CD4-positive, alpha-beta T cell treated with Interleukin-4 for 1 hour (primary cell): ENCODE results near the gene HHAT.

Experiments used
- DNase-seq, 2 donors: peaks; one replicate each; pipeline ENCODE4 v3.0.0-alpha.2; 2020 to 2022

HHAT gene

DNA sequence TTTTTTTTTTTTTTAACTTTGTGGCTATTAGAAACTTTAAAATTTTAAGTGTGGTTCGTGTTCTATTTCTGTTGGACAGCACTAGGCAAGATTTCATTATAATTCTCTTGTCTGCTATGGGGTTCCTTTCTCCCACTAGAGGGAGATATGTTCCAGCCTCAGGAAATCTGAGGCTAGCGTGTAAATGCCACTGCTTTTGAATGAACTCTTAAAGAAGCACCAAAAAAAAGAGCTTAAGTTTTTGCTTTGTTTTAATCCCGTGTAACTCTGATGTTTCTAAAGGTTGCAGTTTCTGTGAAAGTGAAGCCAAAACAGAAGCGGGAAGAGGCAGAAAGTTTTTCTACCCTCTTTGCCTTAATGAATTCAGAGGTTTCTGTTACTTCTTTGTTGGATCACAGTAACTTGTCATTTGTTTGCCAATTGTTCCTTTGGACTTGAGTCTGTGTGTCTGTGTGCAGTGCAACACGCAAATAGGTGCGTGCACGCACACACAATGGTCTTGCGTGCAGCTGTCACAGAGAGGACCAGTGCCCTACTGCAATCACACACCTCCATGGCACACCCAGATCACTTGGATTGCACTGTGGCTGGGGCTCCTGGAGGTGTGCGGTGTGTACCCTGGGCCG lies 32.3 kb downstream of the HHAT start:
- DNase-seq: peak in 1 of 2 donors; percentile 40

DNA sequence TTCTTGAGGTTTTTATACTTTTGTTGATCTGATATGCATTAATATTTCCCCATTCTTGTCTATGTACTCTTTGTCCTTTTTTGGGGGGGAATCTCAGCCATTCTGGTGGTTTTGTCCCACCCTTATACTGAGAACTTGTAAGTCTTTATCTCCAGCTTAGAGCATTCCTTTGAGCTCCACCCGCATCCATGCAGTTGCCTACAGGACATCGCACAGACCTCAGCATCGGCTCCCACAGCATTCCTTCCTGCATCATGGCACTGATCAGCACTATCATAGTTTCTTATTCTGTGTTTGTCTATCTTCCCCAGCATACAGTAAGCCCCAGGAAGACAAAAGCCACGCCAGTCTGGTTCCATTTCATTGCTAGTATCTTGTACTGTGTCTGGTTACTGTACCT lies 33.0 kb downstream of the HHAT start:
- no peak for DNase-seq

DNA sequence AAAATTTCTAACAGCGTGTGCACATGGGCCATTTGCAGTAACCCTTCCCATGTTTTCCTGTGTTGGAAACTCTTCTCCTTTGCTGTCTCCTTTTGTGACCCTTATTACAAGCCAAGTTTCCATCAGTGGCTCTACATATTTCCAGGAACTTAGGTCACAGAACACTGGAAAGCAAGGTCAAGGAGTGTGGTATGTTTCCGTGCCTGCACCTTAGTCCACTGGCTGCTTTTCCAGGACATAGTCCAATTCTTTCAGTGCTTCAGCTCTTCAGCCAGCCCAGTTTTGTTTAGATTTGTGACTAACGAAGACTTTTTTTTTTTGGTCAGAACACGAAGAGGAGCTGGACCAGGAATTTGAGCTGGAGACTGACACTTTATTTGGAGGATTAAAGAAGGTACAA lies 33.8 kb downstream of the HHAT start:
- no peak for DNase-seq

DNA sequence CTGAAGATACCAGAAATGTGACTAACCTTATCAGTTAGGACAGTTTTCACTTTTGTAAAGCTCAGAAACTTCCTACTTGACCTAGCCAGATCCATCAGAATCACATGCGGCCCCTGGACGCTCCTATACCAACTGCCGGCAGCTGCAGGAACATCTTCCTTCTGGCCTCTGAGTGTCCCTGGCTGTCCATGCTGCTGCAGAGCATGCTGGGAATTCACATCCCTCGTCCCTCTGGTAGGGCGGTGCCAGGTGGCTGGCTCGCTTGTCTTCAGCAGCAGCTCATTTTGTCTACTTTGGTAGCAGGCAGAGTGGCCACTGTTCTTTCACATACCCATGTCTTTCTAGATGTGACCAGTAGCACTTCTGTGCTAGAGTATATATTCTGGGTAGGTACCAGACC lies 34.4 kb downstream of the HHAT start:
- no peak for DNase-seq

DNA sequence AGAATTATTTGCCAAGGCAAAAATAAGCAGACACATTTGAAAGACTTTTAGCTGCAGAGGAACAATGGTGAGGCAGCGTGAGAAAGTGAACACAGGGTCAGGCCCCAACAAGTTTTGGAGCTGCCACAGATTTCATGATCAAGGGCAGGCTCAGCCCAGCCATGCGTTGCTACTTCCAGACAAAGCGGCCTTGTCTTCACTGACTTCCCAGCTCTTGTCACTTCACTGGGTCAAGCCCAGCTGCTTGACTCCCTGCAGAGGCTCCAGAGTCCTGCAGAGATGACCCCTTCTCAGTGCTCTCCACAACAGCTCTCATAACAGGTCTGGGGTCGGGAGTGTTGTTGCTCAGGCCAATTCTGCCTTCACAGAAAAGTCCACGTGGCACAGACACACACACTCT lies 35.8 kb downstream of the HHAT start:
- DNase-seq: no peak

DNA sequence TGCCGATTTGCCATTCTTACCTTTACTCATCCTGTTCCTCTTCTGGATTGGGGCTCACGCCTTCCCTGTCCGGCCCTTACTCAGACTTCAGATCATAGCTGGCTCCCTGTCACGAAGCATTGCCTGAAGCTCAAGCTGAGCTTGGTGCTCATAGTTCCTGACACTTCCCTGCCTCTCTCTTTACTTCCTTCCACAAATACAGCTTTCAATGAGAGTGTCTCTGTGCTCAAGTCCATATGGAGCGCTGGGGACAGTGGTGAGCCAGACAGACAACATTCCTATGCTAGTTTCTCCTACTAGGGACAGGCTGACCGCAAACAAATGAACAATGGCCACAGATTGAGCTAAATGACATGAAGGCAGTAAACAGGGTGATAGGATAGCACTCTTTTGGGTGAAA lies 38.1 kb downstream of the HHAT start:
- DNase-seq: no peak

DNA sequence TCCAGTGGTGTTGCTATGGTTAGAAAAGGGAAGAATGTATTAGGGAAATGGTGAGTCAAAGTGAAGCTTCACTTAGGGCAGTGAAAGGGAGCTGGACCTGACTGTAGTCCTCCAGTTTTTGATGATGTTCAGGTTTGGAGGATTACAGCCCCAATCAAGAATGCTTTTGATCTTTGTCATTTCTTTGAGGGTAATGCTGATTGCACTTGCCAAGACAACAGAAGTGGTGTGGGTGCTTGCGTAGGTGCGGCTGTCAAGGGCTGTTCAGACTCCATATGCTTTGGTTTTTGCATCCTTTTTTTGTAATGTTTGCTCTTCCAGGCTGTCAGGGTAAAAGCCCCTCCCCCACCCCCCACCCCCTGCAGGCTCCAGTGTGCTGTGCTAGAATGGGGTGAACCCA lies 38.9 kb downstream of the HHAT start:
- no peak for DNase-seq

DNA sequence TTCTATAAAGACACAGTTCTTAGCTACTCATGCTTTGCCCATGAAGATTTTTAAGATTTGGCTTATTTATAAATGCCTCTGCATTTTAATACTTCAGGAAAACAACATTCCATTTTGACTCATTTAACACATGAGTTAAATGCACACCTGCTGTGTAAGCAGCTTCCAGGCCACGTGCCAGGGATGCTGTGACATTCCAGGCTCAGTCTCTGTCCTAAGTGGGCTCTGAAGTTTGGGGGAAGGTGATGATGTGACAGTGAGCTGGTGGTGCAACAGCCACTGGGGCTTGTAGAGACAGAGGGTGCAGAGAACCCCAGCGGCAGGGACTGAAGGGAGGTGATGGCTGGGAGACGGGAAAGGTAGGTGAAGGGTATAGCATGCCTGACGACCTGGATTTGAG lies 40.7 kb downstream of the HHAT start:
- DNase-seq: no peak

DNA sequence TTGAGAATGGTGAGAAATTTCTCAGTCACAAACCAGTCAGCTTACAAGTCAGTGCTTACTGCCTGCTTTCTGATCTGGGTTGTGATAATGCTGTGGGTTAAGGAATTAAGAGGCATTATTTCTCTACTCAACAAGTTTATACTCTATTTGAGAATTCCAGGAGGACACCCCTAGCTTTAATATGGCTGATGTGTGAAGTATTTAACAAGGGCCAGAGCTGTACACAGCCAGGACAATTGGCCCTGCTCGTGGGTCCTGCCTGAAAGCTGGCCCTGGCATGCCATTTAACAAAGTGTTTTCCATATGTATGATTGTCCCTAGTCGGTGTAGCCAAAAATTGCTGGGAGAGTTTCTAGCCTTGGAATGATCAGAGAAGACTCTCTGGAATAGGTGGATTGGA lies 43.2 kb downstream of the HHAT start:
- no peak for DNase-seq

DNA sequence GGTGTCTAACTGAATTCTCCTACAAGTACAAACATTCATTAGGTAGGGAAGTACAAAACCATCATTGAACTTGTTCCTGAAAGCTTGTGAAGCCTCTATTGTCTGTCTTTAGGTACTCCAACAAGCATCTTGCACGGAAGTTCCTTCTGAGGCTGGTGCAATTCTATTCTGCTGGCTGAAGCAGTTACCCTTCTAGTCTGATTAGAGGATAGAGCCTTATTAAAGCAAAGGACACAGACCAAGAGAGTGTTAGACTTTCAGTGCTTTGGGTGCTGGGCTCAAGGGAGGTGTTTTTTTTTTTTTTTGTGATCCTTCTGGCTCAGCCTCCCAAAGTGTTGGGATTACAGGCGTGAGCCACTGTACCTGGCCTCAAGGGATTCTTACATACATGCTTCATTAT lies 43.8 kb downstream of the HHAT start:
- no peak for DNase-seq

DNA sequence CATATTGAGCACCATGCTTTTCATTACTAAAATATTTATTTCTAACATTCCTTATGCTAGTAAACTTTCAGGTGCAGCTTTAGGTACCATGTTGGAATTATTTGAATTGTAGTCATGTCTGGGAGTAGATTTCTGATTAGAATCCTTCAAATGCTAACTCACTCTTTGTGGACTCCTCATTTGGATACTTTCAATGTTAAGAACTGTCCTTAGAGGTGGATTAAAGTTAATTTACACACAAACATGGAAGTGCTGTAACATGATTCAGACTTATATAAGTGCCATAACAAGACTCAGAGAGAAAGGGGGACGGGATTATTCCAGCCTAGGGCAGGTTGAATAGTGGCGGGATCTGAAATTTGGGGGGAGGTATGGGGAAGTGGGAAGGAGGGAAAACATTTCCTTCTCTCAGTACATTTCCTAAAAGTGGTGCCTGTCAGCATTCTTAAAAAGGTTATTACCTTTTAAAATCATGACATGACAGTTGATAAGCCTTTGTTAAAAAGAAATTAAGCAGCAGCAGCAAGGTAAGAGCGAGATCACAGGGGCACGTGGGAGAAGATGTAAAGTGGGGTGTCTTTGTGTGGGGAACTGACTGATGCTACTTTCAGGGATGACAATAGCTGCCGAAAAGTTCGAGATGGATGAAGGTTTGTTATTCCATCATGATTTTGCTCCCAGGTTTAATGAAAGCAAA lies 44.4 kb downstream of the HHAT start:
- no peak for DNase-seq

DNA sequence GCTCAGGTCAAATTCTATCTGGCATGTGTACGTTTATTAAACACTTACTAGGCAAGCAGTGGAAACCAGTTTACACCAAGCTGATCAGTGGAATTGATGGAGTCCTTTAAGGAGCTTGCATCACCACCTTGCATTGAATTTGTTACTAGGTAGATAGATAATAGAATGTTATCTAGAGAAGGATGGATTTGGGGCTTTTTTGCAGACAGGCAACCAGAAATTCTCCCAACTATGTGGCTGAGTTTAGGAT lies 44.9 kb downstream of the HHAT start:
- DNase-seq: no peak

DNA sequence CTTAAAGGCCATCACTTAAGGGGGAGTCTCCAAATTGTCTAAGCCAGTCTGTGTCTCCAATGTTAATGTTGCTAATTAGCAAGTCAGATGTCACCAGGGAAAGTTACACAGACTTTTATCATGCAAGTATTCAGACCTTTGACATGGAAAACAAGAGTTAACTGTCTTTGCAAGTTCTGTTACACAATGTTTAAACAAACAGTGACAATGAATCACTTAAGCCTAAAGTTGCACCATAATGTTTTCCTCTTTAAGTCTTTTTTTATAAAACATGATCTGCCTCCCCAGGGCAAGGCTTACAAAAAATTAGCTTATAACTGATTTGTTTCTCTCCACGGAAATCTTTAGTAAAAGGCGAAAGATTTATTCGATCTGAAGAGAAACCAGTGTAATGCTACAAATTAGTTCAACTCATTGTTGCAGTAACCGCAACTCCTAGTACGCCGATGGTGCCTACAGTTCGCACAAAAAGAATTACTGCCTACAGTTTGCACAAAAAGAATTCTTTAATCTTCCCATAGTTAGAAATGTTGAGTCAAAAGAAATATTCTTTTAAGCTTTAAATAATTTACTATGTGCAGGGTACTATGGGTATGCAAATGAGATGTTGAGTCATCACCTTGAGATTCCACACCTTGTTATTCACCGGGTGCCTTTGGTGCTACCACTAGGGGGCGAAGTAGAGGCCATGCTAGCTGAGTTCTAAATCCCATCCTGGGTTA lies 45.3 kb downstream of the HHAT start:
- DNase-seq: peak; percentile 59 to 79

DNA sequence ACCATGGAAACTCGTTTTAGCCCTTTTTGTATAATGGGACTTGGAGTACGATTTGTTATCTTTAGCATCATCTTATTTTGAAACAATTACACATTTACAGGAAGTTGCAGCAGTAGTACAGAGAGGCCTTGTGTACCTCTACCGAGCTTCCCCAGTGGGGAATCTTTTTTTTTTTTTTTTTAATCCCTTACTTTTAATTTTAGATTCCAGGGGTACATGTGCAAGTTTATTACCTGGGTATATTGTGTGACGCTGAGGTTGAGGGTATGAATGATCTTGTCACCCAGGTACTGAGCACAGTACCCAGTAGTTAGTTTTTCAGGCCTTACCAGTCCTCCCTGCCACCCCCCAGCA lies 45.9 kb downstream of the HHAT start:
- DNase-seq: no peak

DNA sequence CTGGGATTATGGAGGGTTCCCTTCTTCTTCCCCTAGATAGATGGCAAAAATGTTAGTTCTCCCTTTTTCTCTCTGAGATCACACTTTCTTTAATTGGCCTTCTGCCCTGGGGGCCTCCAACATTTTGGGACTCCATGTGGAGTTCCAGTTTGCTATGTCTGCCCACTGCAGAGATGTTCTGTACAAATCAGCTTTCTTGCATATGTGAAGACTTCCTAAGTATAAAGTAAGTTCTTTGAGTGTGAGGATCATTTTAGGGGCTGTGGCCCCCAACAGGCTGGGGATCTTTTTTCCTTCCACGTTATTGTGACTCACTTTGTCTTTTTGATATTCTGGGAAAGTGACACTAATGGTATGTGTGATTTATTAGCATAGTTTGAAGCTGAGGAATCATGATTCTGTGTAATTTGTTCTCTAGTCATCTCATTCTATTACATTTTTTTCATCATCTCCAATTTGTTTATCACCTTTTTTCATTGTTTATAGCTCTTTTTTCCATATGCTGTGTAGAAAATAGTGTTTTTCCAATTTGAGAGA lies 48.2 kb downstream of the HHAT start:
- DNase-seq: no peak

DNA sequence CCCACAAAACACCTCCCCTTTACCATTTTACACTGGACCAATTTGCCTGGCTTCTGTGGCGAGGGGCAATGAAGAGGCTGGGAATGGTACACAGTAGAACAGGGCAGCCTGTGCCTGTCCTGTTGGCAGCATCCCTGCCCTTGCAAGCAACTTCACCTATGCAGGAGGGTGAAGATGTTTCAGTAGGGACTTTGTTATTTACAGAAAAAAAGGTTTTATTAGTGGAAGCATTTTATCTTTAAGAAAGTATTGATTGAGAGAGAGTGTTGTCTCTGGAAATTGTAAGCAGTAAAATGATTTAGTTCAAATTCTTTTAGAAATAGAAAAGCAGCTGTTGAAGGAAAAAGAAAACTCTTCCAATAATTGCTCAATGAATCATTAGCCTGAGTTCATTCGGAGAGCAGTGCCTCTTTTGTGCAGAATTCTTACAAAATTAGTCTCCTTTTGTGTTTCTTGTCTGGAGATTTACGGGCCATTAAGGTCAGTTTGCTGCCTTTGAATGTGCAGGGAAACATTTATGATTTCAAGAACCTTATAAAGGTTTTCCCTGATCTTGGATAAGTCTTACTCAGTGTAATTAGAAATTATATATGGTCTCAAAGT lies 49.1 kb downstream of the HHAT start:
- DNase-seq: no peak

DNA sequence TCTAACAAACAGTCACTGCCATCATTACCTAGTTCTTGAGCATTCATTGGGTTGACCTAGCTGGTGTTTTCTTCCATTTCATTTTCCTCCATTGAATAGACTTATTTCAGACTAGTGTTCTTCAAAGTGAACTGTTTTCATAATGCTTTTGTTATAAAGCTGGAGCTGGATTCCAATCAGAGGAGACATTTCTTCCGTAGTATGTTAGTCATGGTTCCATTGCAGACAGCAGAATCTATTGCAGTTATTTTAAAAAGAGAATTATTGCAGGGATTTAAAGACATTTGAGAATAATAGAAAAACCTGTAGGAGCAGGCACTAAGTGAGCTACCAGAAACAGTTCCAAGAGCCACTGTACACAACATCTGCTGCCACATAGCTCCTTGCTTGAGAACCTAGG lies 50.0 kb downstream of the HHAT start:
- no peak for DNase-seq

DNA sequence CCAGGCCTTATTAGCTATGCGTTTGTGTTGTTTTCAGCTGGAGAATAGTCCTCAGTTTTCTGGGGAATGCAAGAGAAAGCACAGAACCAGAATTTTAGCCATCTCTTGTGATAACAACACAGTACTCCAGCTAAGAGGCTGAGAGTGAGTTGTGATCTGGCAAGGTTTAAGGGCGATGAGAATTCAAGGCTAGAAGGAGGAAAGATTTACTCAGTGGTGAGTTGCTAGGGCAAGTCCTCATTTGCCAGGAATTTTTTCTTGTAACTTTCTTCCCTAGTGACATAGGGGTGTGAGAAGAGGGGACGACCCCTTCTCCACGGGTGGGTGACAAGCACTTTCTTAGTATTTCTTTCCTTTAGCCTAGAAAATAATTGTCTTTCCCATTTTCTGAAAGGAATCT lies 53.2 kb downstream of the HHAT start:
- DNase-seq: no peak

DNA sequence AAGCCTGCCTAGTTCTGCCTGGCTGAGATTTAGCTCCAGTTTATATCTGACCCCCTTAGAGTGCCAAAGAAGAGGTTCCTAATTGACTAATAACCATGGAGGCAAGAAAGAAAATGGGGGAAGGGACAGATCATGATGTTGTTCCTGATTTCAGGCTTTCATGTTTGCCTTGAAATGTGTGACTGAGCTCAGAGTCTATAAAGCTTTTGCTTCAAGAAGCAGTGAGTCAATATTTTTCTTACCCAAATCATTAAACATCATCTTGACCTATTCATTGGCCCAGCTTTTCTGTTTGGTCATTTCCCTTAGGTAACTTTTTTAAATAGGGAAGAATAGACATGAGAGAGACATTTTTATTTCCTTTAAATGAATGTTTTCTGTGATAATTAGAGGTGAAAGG lies 55.9 kb downstream of the HHAT start:
- no peak for DNase-seq

DNA sequence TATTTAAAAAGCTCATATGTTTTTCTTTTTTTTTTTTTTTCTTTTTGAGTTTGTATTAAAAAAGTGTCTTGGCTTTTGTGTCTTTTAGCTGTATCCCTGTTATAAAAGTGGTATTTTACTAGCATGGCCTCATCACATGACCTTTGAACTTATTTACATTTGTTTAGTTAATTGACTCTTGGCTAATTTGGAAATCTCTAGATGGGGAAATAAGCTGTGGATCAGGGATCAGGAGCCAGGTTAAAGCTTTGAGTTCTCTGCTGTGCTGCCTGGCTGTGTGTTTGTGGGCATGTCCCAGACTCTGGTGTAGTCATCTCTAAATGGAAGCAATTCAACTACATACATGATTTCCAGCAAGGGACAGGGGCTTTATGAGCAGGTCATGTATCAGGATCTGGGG lies 56.5 kb downstream of the HHAT start:
- no peak for DNase-seq

DNA sequence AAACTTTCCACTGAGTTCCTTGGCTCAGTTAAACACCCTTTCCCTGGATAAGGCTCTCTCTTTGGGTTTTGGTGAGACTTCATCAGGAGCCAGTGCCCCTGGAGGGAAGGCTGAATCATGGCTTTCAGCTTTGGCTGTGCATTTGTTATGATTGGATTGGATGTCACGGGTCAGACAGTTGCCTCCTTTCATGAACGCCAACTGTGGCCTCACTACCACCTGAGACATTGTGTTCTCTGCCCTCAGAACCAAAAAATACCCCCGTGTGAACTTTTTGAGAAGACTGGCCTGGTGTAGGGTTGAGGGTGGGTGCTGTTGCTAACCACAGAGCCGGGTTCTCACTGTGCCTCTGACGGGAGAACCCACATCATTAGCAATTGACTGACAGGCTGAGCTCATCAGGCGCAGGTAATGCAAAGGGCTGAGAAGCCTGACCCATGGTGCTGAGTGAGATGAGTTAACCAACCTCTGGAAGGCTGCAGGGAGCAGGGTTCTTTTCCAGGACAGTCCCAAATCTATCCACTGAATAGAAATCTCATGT lies 65.6 kb downstream of the HHAT start:
- no peak for DNase-seq

DNA sequence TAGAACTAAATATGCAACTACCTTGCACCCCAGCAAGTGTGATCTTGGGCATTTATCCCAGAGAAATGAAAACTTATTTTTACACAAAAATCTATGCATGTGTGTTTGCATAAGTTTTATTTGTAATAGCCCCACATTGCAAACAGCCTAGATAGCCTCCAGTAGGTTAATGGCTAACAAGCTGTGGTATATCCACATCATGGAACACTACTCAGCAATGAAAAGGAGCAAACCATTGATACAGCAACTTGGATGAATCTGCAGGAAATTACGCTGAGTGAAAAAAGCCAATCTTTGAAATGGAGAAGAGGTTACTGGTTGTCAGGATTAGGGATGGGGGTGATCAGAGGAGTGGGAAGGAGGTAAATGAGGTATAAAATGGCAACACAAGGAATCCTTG lies 67.8 kb downstream of the HHAT start:
- no peak for DNase-seq

DNA sequence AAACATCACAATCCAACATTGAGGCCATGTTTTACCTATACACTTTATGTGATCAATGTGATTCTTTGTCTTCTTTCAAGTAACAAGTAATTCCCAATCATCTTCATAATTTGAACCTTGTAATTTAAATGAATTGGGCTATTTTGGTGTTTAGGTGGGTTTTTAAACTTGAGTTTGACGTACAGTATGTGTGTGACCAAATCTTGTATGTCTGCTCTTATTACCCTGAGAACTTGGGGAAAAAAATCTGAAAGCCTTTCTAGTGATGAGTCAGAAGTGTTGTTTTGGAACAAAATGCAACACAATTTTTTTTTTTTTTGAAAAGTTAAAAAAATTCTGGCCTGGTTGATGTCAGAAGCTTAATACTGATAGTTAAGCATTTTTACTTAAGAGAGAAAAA lies 68.5 kb downstream of the HHAT start:
- DNase-seq: no peak

DNA sequence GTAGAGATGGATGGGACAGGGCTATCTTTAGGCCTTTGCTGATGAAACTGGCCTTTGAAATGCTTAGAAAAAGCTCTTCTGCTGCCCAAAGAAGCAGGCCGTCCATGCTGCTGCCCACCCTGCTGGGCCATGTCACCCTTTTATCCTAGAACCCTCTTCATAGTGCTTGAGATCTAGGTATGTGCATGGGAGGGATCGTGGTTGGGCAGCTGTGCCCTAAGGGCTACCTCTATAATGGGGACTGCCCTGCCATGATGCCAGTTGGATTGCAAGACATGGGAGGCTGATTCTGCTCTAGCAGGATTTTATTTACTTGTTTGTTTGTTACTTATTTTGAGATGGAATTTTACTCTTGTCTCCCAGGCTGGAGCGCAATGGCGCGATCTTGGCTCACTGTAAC lies 69.0 kb downstream of the HHAT start:
- no peak for DNase-seq
